ENCODE data around the gene PTPRM. TPM values are rescaled to one million over a fixed set of nuclear protein-coding genes. Genes with fewer than 3 reads are reported as not detected.

Gene PTPRM
- total and polyA plus RNA-seq, 2 of the 8 experiments (the other 6 are each of a cell fraction or from before 2014, with no cell fraction given) = 4.1 to 7.0 TPM

DNA sequence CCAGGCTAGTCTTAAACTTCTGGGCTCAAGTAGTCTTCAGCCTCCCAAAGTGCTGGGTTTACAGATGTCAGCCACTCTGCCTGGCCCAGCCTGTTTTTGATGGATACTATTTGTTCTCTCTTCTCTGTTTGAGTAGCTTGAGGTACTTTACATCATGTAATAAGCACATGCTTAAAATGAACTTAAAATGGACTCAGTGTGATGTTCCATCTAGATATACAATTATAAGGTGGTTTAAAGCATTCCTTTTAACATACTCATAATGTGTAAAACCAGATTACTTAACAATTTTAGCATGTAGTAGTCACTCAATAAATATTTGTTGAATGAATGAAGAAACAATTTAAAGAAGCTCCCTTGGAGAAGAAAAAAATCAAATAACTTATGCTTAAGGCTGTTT, 9.6 kb downstream of the PTPRM start (continued):
- no peak for TF ChIP-seq MAFK (IDR thresholded peaks at IDR 0.05; ENCODE audit: low read depth, low read length)
- no peak for TF ChIP-seq BCL11A (IDR thresholded peaks at IDR 0.05; ENCODE audit: low read depth in 2 of 2, low read length in 2 of 2)
- TF ChIP-seq POLR2A (IDR thresholded peaks at IDR 0.05; ENCODE audit: control extremely low read depth in 1 of 2, low read depth in 2 of 2, low read length in 2 of 2) = no peak
- TF ChIP-seq RXRA (IDR thresholded peaks at IDR 0.05; ENCODE audit: insufficient read depth, low read depth, low read length) = no peak
- TF ChIP-seq, protein P1, sequence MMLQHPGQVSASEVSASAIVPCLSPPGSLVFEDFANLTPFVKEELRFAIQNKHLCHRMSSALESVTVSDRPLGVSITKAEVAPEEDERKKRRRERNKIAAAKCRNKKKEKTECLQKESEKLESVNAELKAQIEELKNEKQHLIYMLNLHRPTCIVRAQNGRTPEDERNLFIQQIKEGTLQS (IDR thresholded peaks at IDR 0.05; ENCODE audit: insufficient read depth, low read depth, low read length) = no peak
